Stimulated activated naive B cell treated with anti-CD40 and anti-IgM and Interleukin-4, amounts not matched to agents 10 μg/mL and 1 μg/mL and 100 μg/mL, for 72 hours (primary cell): ENCODE measurements around the gene TBX4.
"Not testable (repeated sequence)": the region's sequence is repeated elsewhere in the genome, so short reads cannot be mapped to it uniquely, and the experiment has no call there.

Experiments used
- ATAC-seq, 2 donors: fragments of 150-1000 bp; cut with Tn5 transposase; replicated peaks; 2 replicates each; pipeline ENCODE4 v1.10.0; 2021; ENCODE audit warnings: moderate library complexity in 1 of 2
- DNase-seq: peaks from one replicate; pipeline ENCODE4 v3.0.0; 2021
- H3K27ac Mint-ChIP-seq: one replicate; pipeline ENCODE4 v1.8.0; 2022; ENCODE audit warnings: mild to moderate bottlenecking, mixed read lengths
- H3K27me3 Mint-ChIP-seq, 2 donors: one replicate each; pipeline ENCODE4 v1.8.0; 2022; ENCODE audit warnings: mixed read lengths in 2 of 2
- H3K36me3 Mint-ChIP-seq, 2 donors: one replicate each; pipeline ENCODE4 v1.8.0; 2022; ENCODE audit warnings: mixed read lengths in 2 of 2, mild to moderate bottlenecking in 1 of 2
- H3K4me1 Mint-ChIP-seq, 2 donors: one replicate each; pipeline ENCODE4 v1.8.0; 2022; ENCODE audit warnings: mixed read lengths in 2 of 2, mild to moderate bottlenecking in 1 of 2
- H3K4me3 Mint-ChIP-seq, 2 donors: one replicate each; pipeline ENCODE4 v1.8.0; 2022; ENCODE audit warnings: mild to moderate bottlenecking in 2 of 2, mixed read lengths in 2 of 2, moderate library complexity in 1 of 2
- H3K9me3 Mint-ChIP-seq, 2 donors: one replicate each; pipeline ENCODE4 v1.8.0; 2022; ENCODE audit warnings: mixed read lengths in 2 of 2, mild to moderate bottlenecking in 1 of 2

TBX4 gene

GRCh38 chr17:61519754-61520440 is 67.7 kb downstream of the TBX4 start:
- H3K9me3 Mint-ChIP-seq = no peaks in the 10 kb centered on the region
- no peaks in the 10 kb centered on the region for H3K4me1 Mint-ChIP-seq
- H3K27me3 Mint-ChIP-seq = peaks cover 19 to 32% of the 10 kb centered on the region in 2 donors
- no peak overlapping the region for H3K4me3 Mint-ChIP-seq
- H3K27ac Mint-ChIP-seq = no peak overlapping the region
- DNase-seq (no peak), ATAC-seq (no peak)
- no peaks in the 10 kb centered on the region for H3K36me3 Mint-ChIP-seq

GRCh38 chr17:61520897-61521296 is 68.7 kb downstream of the TBX4 start:
- no peaks in the 10 kb centered on the region for H3K36me3 Mint-ChIP-seq
- no peaks in the 10 kb centered on the region for H3K9me3 Mint-ChIP-seq
- H3K4me1 Mint-ChIP-seq = no peaks in the 10 kb centered on the region
- H3K4me3 Mint-ChIP-seq = no peak overlapping the region
- DNase-seq (no peak), ATAC-seq (no peak)
- H3K27me3 Mint-ChIP-seq = peaks cover 18 to 39% of the 10 kb centered on the region in 2 donors
- H3K27ac Mint-ChIP-seq = no peak overlapping the region

DNA sequence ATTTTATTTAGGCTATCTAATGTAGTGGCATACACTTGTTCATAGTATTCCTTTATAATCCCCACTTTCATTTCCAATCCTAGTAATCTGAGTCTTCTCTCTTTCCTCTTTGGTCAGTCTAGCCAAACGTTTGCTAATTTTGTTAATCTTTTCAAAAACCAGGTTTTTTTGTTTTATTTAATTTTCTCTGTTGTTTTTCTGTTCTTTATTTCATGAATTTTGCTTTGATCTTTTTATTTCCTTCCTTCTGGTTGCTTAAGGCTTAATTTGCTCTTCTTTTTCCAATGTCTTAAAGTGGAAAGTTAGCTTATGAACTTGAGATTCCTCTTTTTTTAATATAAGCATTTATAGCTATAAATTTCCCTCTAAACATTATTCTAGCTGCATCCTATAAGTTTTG is 69.9 kb downstream of the TBX4 start:
- H3K4me3 Mint-ChIP-seq = no peak overlapping the region
- H3K27ac Mint-ChIP-seq = no peak overlapping the region
- no peaks in the 10 kb centered on the region for H3K36me3 Mint-ChIP-seq
- no peak for DNase-seq
- H3K9me3 Mint-ChIP-seq = no peaks in the 10 kb centered on the region
- ATAC-seq = no peak
- no peaks in the 10 kb centered on the region for H3K4me1 Mint-ChIP-seq
- H3K27me3 Mint-ChIP-seq = peaks cover 22 to 38% of the 10 kb centered on the region in 2 donors

DNA sequence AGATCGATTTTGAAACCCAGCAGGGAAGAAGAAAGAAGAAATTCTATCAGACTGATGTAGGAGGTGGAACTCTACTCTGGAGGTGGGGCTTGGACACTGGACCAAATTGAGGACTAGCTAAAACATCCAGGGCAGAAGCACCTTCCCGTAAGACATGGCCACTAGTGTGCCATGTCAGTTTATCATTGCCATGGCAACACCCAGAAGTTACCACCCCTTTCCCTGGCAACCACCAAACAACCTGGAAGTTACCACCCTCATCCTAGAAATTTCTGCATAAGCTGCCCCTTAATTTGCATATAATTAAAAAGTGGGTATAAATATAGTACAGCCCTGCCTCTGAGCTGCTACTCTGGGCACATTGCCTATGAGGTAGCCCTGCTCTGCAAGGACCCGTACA is 72.1 kb downstream of the TBX4 start:
- H3K27ac Mint-ChIP-seq = no peak overlapping the region
- no peaks in the 10 kb centered on the region for H3K9me3 Mint-ChIP-seq
- peaks cover 22 to 46% of the 10 kb centered on the region in 2 donors for H3K27me3 Mint-ChIP-seq
- DNase-seq = no peak
- no peaks in the 10 kb centered on the region for H3K4me1 Mint-ChIP-seq
- ATAC-seq = no peak
- H3K36me3 Mint-ChIP-seq = no peaks in the 10 kb centered on the region
- H3K4me3 Mint-ChIP-seq = no peak overlapping the region

- H3K9me3 Mint-ChIP-seq, ATAC-seq, H3K27ac Mint-ChIP-seq, H3K4me3 Mint-ChIP-seq, H3K4me1 Mint-ChIP-seq, DNase-seq, H3K36me3 Mint-ChIP-seq: not testable (repeated sequence)
- H3K27me3 Mint-ChIP-seq = peaks cover 22 to 44% of the 10 kb centered on the region in 2 donors
These were observed 75.2 kb downstream of the TBX4 start for GRCh38 chr17:61527441-61527840.

DNA sequence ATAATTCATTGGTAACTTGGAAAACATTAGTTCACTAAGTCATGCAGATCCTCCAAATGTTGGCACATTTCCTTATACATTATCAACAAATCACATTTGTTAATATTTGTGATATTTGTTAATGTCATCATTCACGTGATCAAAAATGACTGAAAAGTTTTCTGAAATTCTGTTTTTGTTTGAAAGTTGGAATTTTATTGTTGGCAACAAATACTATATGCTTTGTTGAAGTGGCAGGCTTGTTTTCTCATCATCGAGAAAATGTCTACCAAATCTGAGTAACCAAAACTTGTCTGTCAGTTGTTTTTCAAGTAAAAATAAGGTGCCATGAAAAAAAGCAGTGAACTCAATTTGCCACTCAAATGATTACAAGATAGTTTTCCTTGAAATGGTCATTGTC is 75.9 kb downstream of the TBX4 start:
- no peaks in the 10 kb centered on the region for H3K36me3 Mint-ChIP-seq
- no peak overlapping the region for H3K4me3 Mint-ChIP-seq
- peaks cover 18 to 37% of the 10 kb centered on the region in 2 donors for H3K27me3 Mint-ChIP-seq
- ATAC-seq (no peak), DNase-seq (no peak)
- no peaks in the 10 kb centered on the region for H3K4me1 Mint-ChIP-seq
- H3K9me3 Mint-ChIP-seq = no peaks in the 10 kb centered on the region
- H3K27ac Mint-ChIP-seq = no peak overlapping the region

DNA sequence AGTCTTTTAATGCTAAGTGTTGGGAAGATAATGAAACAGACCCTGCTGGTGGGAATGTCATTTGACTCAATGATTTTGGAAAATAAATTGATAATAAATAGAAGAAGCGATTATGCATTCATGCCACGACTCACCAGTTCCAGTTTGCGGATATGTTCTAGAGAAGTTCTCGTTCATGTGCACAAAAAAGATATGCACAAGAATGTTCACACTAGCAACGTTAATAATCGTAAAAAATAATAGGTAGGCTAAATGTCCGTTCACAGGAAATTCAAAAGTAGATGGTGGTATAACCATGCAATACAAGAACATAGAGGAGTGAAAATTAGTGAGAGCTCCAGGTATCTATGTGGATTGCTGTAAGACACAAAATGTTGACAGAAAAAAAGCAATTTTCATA is 79.0 kb downstream of the TBX4 start:
- peaks cover 9 to 21% of the 10 kb centered on the region in 2 donors for H3K27me3 Mint-ChIP-seq
- ATAC-seq (no peak), DNase-seq (no peak)
- H3K27ac Mint-ChIP-seq = no peak overlapping the region
- no peaks in the 10 kb centered on the region for H3K9me3 Mint-ChIP-seq
- H3K4me1 Mint-ChIP-seq = no peaks in the 10 kb centered on the region
- no peak overlapping the region for H3K4me3 Mint-ChIP-seq
- no peaks in the 10 kb centered on the region for H3K36me3 Mint-ChIP-seq

DNA sequence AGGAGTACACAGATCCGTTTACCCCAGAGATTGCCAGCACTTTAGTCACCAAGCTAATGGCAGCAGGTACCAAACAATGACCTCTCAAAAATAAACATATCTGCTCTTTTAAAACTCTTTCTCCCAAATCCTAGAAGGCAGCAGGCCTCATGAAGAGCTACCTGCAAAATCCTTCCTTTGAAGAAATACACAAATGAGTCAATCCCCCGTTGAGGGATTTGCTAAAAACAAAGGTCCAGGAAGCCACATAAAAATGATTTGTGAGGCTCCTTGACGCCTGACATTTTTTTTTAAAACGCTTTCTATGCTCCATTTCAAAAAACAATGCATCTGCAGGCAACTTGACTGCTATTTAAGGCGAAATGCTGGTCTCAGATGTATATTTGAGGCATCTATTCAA is 80.6 kb downstream of the TBX4 start:
- Mint-ChIP-seq H3K4me3 (no peak overlapping the region), H3K4me1 (peaks cover 0 to 2% of the 10 kb centered on the region in 2 donors), H3K36me3 (no peaks in the 10 kb centered on the region), H3K27me3 (peaks cover 5 to 11% of the 10 kb centered on the region in 2 donors), H3K27ac (no peak overlapping the region), H3K9me3 (no peaks in the 10 kb centered on the region)
- no peak for DNase-seq
- ATAC-seq = no peak

- no peak overlapping the region for H3K4me3 Mint-ChIP-seq
- DNase-seq (no peak), ATAC-seq (no peak)
- H3K4me1 Mint-ChIP-seq = peaks cover 0 to 2% of the 10 kb centered on the region in 2 donors
- no peak overlapping the region for H3K27ac Mint-ChIP-seq
- H3K9me3 Mint-ChIP-seq = no peaks in the 10 kb centered on the region
- H3K36me3 Mint-ChIP-seq = no peaks in the 10 kb centered on the region
- peaks cover 5 to 11% of the 10 kb centered on the region in 2 donors for H3K27me3 Mint-ChIP-seq
These were observed 81.6 kb downstream of the TBX4 start for GRCh38 chr17:61533797-61534196.

- no peak for ATAC-seq
- peaks cover 0 to under 1% of the 10 kb centered on the region in 2 donors for H3K9me3 Mint-ChIP-seq
- H3K27me3 Mint-ChIP-seq = peaks cover 5 to 7% of the 10 kb centered on the region in 2 donors
- H3K27ac Mint-ChIP-seq = no peak overlapping the region
- H3K4me1 Mint-ChIP-seq = peaks cover 0 to 2% of the 10 kb centered on the region in 2 donors
- H3K36me3 Mint-ChIP-seq = no peaks in the 10 kb centered on the region
- DNase-seq = no peak
- H3K4me3 Mint-ChIP-seq = no peak overlapping the region
These were observed 82.2 kb downstream of the TBX4 start for GRCh38 chr17:61534414-61534813.
